GM21360 (cell line): Measurements from ENCODE around the gene TSKU.
A peak's percentile ranks its signal among the peaks of the same experiment; 100 is the strongest.
"Not testable (repeated sequence)": the region's sequence is repeated elsewhere in the genome, so short reads cannot be mapped to it uniquely, and the experiment has no call there.

Experiments used
- ATAC-seq: cut with Tn5 transposase; IDR thresholded peaks from one replicate; pipeline ENCODE4 v1.9.1; 2021; ENCODE audit warnings: mild to moderate bottlenecking, moderate library complexity; ENCODE audit not compliant: unreplicated experiment

Gene TSKU

DNA sequence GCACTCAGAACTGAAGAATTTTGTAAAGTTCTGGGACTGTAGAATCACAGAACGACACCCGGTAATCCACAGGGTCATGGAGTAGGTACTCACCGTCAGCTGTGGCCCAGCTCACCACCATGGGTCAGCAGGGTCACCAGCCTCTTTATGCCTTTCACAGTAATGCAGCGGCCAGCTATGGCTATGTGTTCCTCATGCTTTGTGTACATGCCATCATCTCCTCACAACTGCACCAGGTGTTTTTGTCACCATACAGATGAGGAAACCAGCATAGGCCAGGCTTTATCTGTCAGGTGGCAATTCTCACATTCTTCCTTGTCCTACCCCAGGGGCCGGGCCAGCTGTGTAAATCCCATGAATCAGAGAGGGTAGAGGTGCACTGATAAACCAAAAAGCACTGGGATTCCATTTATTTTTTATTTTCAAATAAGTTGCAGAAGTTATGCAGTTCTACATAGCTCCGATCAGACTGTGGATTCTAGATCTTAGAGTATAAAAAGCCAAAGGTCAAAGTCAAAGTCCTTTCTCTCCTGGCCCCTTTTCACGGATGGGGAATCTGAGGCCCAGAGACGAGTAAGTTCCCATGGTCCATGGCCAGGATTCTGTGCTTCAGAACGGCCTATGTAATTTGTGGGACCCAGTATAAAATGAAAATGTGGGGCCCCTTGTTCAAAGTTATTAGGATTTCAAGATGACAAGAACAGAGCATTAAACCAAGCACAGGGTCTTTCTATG lies 17.5 kb downstream of the TSKU start:
- no peak for ATAC-seq

DNA sequence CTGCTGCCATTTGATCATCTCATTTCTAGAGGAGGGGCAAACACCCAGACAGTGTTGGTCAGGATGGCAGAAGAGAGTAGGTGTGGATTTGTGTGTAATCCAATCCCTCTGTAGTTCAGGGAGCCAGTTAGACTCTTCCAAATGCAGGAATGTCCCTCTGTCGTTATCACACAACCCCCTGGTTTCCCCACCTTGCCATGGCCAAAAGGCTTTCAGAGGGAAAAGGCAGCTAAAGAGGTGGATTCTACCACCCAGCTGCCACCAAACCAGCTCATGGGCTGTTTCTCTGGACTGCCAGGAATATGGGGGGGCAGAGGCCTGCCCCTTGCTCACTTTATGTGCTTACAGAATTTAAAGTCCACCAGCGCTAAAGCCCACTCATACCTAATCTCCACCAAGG lies 18.1 kb downstream of the TSKU start:
- ATAC-seq: no peak

DNA sequence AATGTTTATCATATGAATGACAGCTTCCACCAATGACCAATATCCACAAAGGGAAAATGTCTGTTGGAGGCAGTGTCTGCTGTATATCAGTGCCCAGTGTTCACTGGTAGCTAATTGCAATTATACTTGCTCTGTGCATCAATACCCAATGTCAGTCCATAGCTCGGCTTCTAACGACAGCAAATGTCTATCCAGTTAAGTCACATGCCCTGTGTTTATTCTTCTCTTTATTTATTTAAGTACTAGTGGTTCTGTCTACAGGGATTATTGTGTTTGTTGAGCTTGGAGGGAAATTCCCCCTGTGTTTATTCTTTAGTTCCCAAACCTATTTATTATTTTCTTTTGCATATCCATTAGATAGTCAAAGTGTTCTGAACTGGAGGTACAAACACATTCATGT lies 18.6 kb downstream of the TSKU start:
- no peak for ATAC-seq

- ATAC-seq: no peak
These were observed 19.0 kb downstream of the TSKU start for GRCh38 chr11:76802151-76802550.

DNA sequence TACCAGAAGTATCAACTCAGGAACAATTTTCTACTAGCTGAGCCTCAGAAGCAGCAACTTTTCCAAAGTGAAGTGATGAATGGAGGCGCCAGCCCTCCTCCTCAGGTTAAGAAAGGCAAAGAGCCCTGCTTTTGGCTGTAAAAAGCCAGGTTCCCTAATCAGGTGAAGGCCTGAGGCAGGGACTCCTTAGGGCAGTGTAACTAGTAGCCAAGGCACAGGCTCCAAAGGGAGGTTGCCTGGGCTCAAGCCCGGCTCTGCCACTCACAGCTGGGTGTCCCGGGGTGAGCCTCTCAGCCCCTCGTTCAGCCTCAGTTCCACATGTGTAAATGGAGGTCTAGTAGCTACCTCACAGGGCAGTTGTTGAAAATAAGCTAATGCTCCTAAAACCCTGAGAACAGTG lies 19.5 kb downstream of the TSKU start:
- ATAC-seq: no peak

- no peak for ATAC-seq
These were observed 19.9 kb downstream of the TSKU start for GRCh38 chr11:76803023-76803422.

DNA sequence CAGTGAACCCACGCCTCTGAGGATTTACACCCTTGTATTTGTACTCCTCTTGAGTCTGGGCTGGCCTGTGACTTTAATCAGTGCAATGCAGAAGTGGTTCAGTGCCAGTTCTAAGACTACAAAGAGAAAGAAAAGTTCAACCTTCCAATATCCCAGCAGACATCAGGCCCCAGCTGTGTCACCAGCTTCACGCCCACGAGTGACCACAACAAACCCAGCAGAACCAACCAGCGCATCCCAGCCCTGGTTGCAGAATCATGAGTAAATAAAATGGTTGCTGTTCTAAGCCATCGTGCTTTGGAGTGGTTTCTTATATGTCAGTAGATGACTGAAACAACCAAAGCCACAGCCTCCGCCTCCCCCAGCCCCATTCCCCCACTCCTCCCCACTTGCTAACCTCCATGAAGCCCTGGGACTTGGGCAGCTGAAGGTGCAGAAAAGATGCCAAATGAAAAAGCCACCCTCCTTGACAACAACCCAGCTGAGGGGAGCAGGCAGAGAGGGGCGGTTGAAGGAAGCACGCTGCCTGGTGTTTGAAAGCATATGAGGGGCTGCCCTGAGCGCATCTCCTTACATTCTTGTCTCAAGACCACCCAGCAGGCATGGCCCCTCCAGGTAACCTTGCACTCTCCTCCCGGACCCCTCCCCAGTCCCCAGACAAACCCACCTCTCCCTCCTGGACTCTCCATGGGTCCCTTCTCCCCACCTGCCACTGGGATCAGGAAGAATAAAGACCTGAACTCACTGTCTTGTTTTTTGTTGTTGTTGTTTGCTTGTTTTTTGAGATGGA lies 20.9 kb downstream of the TSKU start:
- ATAC-seq: no peak

DNA sequence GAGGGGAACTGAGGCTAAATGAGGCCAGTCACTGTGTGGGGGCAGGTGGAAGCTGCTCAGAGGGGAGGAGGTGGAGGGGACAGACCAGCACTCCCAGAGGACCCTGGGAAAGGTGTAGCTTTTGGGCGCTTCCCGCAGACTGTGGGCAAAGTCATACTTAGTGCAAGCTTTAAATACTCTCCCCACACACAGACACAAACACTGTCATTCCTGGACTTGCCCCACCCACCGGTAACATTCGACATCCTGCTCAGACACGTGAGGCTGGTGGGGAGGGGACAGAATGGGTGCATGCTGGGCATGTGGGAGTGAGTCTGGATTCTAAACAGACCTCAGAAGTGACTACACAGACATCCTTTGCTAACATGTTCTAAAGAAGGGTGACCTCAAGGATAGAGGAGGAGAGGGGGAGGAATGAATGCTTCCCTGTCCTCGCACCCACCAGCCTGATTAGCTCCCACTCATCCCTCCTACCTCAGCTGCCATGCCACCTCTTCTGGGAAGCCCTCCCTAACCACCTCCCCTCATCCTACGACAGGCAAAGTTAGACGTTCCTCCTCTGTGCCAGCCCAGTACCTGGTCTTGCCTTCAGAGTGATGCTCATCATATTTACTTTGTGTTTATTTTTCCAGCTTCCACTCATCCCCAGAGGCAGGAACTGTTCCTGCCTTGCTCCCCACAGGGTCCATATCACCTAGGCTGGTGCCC lies 22.2 kb downstream of the TSKU start:
- no peak for ATAC-seq

DNA sequence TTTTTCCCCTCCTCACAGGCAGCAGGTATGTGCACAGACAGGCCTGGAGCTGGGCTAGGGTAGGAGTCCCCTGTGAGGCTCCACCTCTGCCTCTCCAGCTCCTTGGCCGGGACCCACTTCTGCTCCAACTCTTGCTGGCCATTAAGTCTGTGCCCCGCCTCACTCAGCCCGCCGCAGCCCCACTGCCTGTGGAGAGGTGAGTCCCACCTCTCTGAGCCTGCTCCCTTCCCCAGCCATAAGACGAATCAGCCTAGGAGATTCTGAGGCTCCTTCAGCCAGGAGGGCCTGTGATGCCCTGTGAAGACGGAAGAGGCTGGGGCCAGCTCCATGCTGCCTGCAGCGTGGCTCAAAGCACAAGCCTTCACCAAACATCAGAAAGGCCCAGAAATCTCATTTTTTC lies 23.0 kb downstream of the TSKU start:
- ATAC-seq: no peak

GRCh38 chr11:76806608-76807205 lies 23.6 kb downstream of the TSKU start:
- ATAC-seq: no peak

DNA sequence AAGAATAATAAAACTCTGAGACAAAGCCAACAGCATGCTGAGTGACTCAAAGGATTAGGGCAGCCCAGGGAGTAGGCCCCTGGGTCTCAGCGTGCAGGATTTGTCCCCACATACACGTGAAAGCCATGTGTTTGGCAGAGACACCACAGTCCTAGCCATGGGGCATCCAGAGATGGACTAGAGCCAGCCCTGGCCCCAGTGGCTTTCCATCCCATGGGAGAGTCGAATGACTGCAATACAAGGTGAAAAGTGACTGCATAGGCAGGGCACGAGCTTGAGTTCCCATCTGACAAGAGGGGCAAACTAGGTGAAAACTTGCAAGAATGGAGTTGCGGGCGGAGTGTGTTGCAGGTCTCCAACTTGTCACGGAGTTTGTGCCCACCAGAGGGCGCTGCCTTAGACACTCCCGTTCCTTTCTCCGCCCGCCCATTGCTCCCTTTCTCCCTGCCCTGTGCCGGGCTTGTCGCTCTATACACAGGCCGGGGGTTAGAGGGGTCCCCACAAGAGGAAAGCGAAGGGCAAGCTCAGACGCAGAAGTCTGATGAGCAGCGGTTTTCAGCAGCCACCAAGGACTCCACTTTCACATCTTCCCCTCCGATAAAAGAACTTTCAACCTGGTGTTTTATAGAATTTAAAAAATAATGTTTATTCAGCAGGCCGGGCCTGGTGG lies 24.2 kb downstream of the TSKU start:
- ATAC-seq: peak; percentile 59

DNA sequence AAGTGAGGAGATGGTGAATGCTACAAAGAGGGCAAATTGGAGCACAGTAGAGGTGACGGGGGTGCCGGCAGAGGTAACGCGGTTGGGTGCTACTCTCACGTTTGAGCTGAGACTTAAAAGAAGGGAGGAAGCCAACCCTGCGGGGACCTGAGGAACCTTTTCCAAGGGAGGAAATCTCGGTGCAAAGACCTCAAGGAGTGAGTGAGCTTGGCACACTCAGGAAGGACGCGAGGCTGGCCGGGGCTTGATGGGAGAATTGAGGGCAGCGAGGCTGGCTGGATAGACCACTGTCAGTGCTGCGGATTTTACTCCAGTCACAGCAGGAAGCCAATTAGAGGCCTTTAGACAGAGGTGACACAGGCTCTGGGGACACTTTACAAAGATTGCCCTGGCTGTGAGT lies 25.0 kb downstream of the TSKU start:
- ATAC-seq: no peak

GRCh38 chr11:76808996-76809395 lies 25.8 kb downstream of the TSKU start:
- ATAC-seq: no peak

DNA sequence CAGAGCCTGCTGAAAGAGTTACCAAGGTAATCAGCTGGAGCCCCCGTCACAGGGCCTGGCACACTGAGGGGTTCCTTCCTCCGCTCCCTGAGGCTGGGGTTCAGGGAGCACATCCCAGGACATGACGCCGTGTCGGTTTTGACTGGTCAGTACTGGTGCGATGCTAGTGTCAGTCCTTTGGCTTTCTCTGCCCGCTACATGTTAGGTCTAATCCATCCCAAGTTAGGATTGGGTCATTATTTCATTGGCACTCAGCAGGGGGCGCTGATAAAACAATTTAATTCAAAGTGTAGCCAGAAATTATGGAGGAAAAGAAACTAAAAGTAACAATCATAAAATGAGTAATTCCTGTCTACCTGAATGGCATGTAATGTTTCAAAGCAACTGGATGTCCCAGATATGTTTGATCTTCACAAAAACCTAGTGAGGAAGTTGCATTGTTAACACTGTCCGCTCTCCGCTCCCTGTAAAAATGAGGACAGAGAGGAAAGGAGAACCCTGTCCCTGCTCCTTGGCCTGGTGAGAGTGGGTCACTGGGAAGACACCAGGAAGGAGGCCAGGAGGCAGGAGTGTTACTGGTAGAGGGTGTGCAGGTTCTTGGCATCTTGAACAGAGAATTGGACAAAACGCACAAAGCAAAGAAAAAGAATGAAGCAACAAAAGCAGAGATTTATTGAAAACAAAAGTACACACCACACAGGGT lies 27.1 kb downstream of the TSKU start:
- no peak for ATAC-seq

DNA sequence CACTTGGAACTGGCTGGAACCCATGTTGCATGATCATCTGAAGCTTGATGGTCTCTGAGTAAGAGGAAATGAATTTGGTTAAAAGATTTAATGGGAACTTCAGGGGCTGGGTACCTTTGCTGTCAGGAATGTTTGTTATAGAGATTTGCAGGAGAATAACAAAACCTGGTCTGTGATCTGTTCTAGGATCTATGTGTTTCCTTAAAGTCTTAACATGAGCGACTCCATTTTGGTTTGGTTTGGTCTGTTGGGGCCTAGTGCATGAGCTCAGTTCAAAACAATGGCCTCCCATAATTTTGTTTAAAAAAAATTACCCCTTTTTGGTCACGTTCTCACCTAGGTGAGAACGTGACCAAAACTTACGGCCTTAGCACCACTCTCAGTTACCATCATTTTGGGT lies 28.1 kb downstream of the TSKU start:
- no peak for ATAC-seq

- no peak for ATAC-seq
These were observed 31.3 kb downstream of the TSKU start for GRCh38 chr11:76814414-76814813.

DNA sequence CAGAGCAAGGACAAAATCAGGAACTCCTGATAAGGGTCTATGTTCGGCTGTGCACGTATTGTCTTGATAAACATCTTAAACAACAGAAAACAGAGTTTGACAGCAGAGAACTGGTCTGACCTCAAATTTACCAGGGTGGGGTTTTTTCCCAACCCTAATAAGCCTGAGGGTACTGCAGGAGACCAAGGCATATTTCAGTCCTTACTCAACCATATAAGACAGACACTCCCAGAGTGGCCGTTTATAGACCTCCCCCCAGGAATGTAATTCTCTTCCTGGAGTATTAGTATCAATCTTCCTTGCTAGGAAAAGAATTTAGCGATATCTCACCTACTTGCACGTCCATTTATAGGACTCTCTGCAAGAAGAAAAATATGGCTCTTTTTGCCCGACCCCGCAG lies 32.5 kb downstream of the TSKU start:
- not testable (repeated sequence) for ATAC-seq

- ATAC-seq: no peak
These were observed 37.0 kb downstream of the TSKU start for GRCh38 chr11:76820184-76820566.

GRCh38 chr11:76821396-76821795 lies 38.2 kb downstream of the TSKU start:
- not testable (repeated sequence) for ATAC-seq

- ATAC-seq: no peak
These were observed 39.2 kb downstream of the TSKU start for GRCh38 chr11:76822406-76822805.
